GM23248 (cell line): ENCODE results near the gene MTMR6. TPM values are rescaled to one million over a fixed set of nuclear protein-coding genes. Genes with fewer than 3 reads are reported as not detected.

Experiments used
- DNase-seq: peaks from one replicate; pipeline ENCODE4 v3.0.0-alpha.2; 2015
- H2AFZ ChIP-seq: fragments of 200-600 bp; sonication (generic); 2 replicates; pipeline ENCODE4 v1.6.1; 2016; ENCODE audit warnings: antibody characterized with exemption
- H3F3A ChIP-seq: fragments of 200-600 bp; sonication (generic); 2 replicates; pipeline ENCODE4 v1.6.1; 2016; ENCODE audit warnings: mild to moderate bottlenecking, antibody characterized with exemption, mixed run types; ENCODE audit not compliant: insufficient read depth
- H3K27ac ChIP-seq: fragments of 200-600 bp; sonication (generic); 2 replicates; pipeline ENCODE4 v1.5.1; 2016; ENCODE audit warnings: mild to moderate bottlenecking
- H3K27me3 ChIP-seq: fragments of 200-600 bp; sonication (generic); replicated peaks from 2 replicates; pipeline ENCODE4 v1.6.1; 2016; ENCODE audit warnings: mild to moderate bottlenecking; ENCODE audit not compliant: insufficient read depth
- H3K36me3 ChIP-seq: fragments of 200-600 bp; sonication (generic); 2 replicates; pipeline ENCODE4 v1.6.1; 2016; ENCODE audit warnings: low read depth, mild to moderate bottlenecking
- H3K4me1 ChIP-seq: fragments of 200-600 bp; sonication (generic); 2 replicates; pipeline ENCODE4 v1.6.1; 2016; ENCODE audit warnings: mild to moderate bottlenecking; ENCODE audit not compliant: insufficient read depth
- H3K4me2 ChIP-seq: fragments of 200-600 bp; sonication (generic); one replicate; pipeline ENCODE4 v1.6.1; 2016; ENCODE audit warnings: mild to moderate bottlenecking; ENCODE audit not compliant: unreplicated experiment
- H3K4me3 ChIP-seq: fragments of 200-600 bp; sonication (generic); 2 replicates; pipeline ENCODE4 v1.5.1; 2016; ENCODE audit warnings: mild to moderate bottlenecking
- H3K79me2 ChIP-seq: fragments of 200-600 bp; sonication (generic); 2 replicates; pipeline ENCODE4 v1.6.1; 2016; ENCODE audit warnings: mild to moderate bottlenecking; ENCODE audit not compliant: insufficient read depth
- H3K9ac ChIP-seq: fragments of 200-600 bp; sonication (generic); 2 replicates; pipeline ENCODE4 v1.6.1; 2016; ENCODE audit warnings: mild to moderate bottlenecking
- H3K9me2 ChIP-seq: fragments of 200-600 bp; sonication (generic); 2 replicates; pipeline ENCODE4 v1.6.1; 2016; ENCODE audit warnings: mixed run types, mild to moderate bottlenecking, moderate library complexity; ENCODE audit not compliant: insufficient read depth
- H3K9me3 ChIP-seq: fragments of 200-600 bp; sonication (generic); one replicate; pipeline ENCODE4 v1.6.1; 2017; ENCODE audit warnings: low read depth
- H4K20me1 ChIP-seq: fragments of 200-600 bp; sonication (generic); 2 replicates; pipeline ENCODE4 v1.6.0; 2016; ENCODE audit not compliant: insufficient read depth
- EZH2 ChIP-seq: fragments of 200-600 bp; sonication (generic); IDR thresholded peaks from 2 replicates; pipeline ENCODE4 v1.6.1; 2018; ENCODE audit warnings: antibody characterized with exemption, mild to moderate bottlenecking; ENCODE audit not compliant: insufficient read depth, poor library complexity, severe bottlenecking
- EZH2phosphoT487 ChIP-seq: fragments of 200-600 bp; sonication (generic); IDR thresholded peaks from 2 replicates; pipeline ENCODE4 v1.6.1; 2018; ENCODE audit warnings: antibody characterized with exemption, moderate library complexity, mild to moderate bottlenecking, low read depth; ENCODE audit not compliant: insufficient read depth
- WGBS, 2 experiments: methylation state at CpG; one replicate each; pipeline ENCODE4 v1.1.6; 2015 to 2017; ENCODE audit warnings: low lambda C conversion rate in 2 of 2, low coverage in 1 of 2; ENCODE audit errors: missing lambda C conversion rate in 2 of 2; 5-methylcytosine and 5-hydroxymethylcytosine counted together
- in situ Hi-C: fragments of 300-500 bp; cut with MboI; formaldehyde crosslinking; loops from 2 replicates; pipeline ENCODE4 v1.15.0; 2020
- polyA plus RNA-seq: library from polyadenylated mRNA; unstranded; fragments of >200 nt; fragmentation: Nextera tagmentation; extraction: Ambion mirVana; gene quantifications from 2 replicates; pipeline ENCODE4 v1.2.1, GENCODE V29; 2016
- total RNA-seq: library from RNA; depleted of rRNA; stranded (reverse); fragments of >200 nt; shearing (Covaris generic); gene quantifications from 2 replicates; pipeline ENCODE4 v1.2.3, GENCODE V29; 2014

MTMR6 gene
- total and polyA plus RNA-seq, 2 experiments from 2014 or later: 25.5 to 37.2 TPM

GRCh38 chr13:25225970-25226369, 61.3 kb downstream of the MTMR6 start:
- Histone ChIP-seq H3K36me3 (no peaks in the 10 kb centered on the region), H3K4me2 (no peak overlapping the region), H3K27ac (no peak overlapping the region), H4K20me1 (no peaks in the 10 kb centered on the region), H3K27me3 (peaks cover 6% of the 10 kb centered on the region; the same call in 1 of the 2 replicates), H3K9ac (no peak overlapping the region), H3K9me3 (no peaks in the 10 kb centered on the region), H3K4me3 (no peak overlapping the region), H3K9me2 (no peaks in the 10 kb centered on the region), H2AFZ (no peak overlapping the region), H3K4me1 (no peaks in the 10 kb centered on the region), H3K79me2 (no peaks in the 10 kb centered on the region), H3F3A (no peaks in the 10 kb centered on the region)
- DNase-seq: no peak
- WGBS, 2 experiments: 84 to 93% methylated on average over 4 of the region's 4 CpGs
- no peak for TF ChIP-seq EZH2
- TF ChIP-seq EZH2phosphoT487: no peak
- in situ Hi-C loops: no loop called here

GRCh38 chr13:25224151-25224550, 63.1 kb downstream of the MTMR6 start:
- Histone ChIP-seq H3K4me2 (no peak overlapping the region), H3K27ac (no peak overlapping the region), H4K20me1 (no peaks in the 10 kb centered on the region), H3K4me3 (no peak overlapping the region), H3K9ac (no peak overlapping the region), H3K9me3 (no peaks in the 10 kb centered on the region), H3K9me2 (no peaks in the 10 kb centered on the region), H3K36me3 (no peaks in the 10 kb centered on the region), H3K4me1 (no peaks in the 10 kb centered on the region), H3K79me2 (no peaks in the 10 kb centered on the region), H3K27me3 (peaks cover 16% of the 10 kb centered on the region), H3F3A (no peaks in the 10 kb centered on the region), H2AFZ (no peak overlapping the region)
- 61 to 64% methylated on average over 9 of the region's 9 CpGs for WGBS, 2 experiments
- no peak for TF ChIP-seq EZH2phosphoT487
- no peak for TF ChIP-seq EZH2
- in situ Hi-C loops: no loop called here
- DNase-seq: no peak

- no peak overlapping the region for H3K4me3 ChIP-seq
- no peak overlapping the region for H2AFZ ChIP-seq
- H3K9me2 ChIP-seq: no peaks in the 10 kb centered on the region
- in situ Hi-C loops: no loop called here
- H3K79me2 ChIP-seq: no peaks in the 10 kb centered on the region
- no peak overlapping the region for H3K9ac ChIP-seq
- no peaks in the 10 kb centered on the region for H4K20me1 ChIP-seq
- no peak for DNase-seq
- no peaks in the 10 kb centered on the region for H3F3A ChIP-seq
- 43 to 45% methylated on average over 9 of the region's 9 CpGs for WGBS, 2 experiments
- H3K9me3 ChIP-seq: no peaks in the 10 kb centered on the region
- H3K4me1 ChIP-seq: no peaks in the 10 kb centered on the region
- TF ChIP-seq EZH2phosphoT487: no peak
- TF ChIP-seq EZH2: no peak
- no peak overlapping the region for H3K4me2 ChIP-seq
- peaks cover 25% of the 10 kb centered on the region for H3K27me3 ChIP-seq
- H3K27ac ChIP-seq: no peak overlapping the region
- H3K36me3 ChIP-seq: no peaks in the 10 kb centered on the region
Observed at GRCh38 chr13:25222740-25223139, 64.5 kb downstream of the MTMR6 start.

- no peak overlapping the region for H2AFZ ChIP-seq
- in situ Hi-C loops: no loop called here
- peaks cover 9% of the 10 kb centered on the region; the same call in 1 of the 2 replicates for H3K4me1 ChIP-seq
- no peak for DNase-seq
- no peaks in the 10 kb centered on the region for H3K79me2 ChIP-seq
- no peaks in the 10 kb centered on the region for H3K9me3 ChIP-seq
- no peak overlapping the region for H3K27ac ChIP-seq
- H3F3A ChIP-seq: no peaks in the 10 kb centered on the region
- H3K4me2 ChIP-seq: no peak overlapping the region
- H3K36me3 ChIP-seq: no peaks in the 10 kb centered on the region
- TF ChIP-seq EZH2phosphoT487: no peak
- no peak for TF ChIP-seq EZH2
- peaks cover 19% of the 10 kb centered on the region for H3K27me3 ChIP-seq
- H3K4me3 ChIP-seq: no peak overlapping the region
- no peak overlapping the region for H3K9ac ChIP-seq
- no peaks in the 10 kb centered on the region for H4K20me1 ChIP-seq
- no peaks in the 10 kb centered on the region for H3K9me2 ChIP-seq
- WGBS, 2 experiments: 54 to 64% methylated on average over 5 of the region's 5 CpGs
Observed at GRCh38 chr13:25218019-25218418, 69.3 kb downstream of the MTMR6 start.
